ENCODE measurements around the gene RNPS1.

The RNPS1 gene

GRCh38 chr16:2234813-2235170 lies 33.1 kb downstream of the RNPS1 start:
- Histone ChIP-seq H3K4me1 (no peaks in the 10 kb centered on the region), H3K36me3 (peaks cover 54% of the 10 kb centered on the region), H3K4me3 (ENCODE audit: low read depth, low read length) (no peak overlapping the region), H3K9me3 (no peaks in the 10 kb centered on the region), H3K27me3 (no peaks in the 10 kb centered on the region)
- no peak for DNase-seq
- no peak for TF ChIP-seq CTCF (IDR thresholded peaks at IDR 0.05; ENCODE audit: low read depth, low read length)

GRCh38 chr16:2233872-2234812 lies 33.8 kb downstream of the RNPS1 start:
- H3K4me1 ChIP-seq: no peaks in the 10 kb centered on the region
- no peak for DNase-seq
- peaks cover 61% of the 10 kb centered on the region for H3K36me3 ChIP-seq
- no peak for TF ChIP-seq CTCF (IDR thresholded peaks at IDR 0.05; ENCODE audit: low read depth, low read length)
- H3K9me3 ChIP-seq: no peaks in the 10 kb centered on the region
- H3K4me3 ChIP-seq (ENCODE audit: low read depth, low read length): no peak overlapping the region
- H3K27me3 ChIP-seq: no peaks in the 10 kb centered on the region

GRCh38 chr16:2233046-2233775 lies 34.7 kb downstream of the RNPS1 start:
- no peak overlapping the region for H3K4me3 ChIP-seq (ENCODE audit: low read depth, low read length)
- TF ChIP-seq CTCF (IDR thresholded peaks at IDR 0.05; ENCODE audit: low read depth, low read length): no peak
- no peak for DNase-seq
- no peaks in the 10 kb centered on the region for H3K9me3 ChIP-seq
- H3K27me3 ChIP-seq: no peaks in the 10 kb centered on the region
- peaks cover 70% of the 10 kb centered on the region for H3K36me3 ChIP-seq
- H3K4me1 ChIP-seq: no peaks in the 10 kb centered on the region

- Histone ChIP-seq H3K4me3 (ENCODE audit: low read depth, low read length) (no peak overlapping the region), H3K4me1 (no peaks in the 10 kb centered on the region), H3K9me3 (no peaks in the 10 kb centered on the region), H3K36me3 (peaks cover 71% of the 10 kb centered on the region), H3K27me3 (no peaks in the 10 kb centered on the region)
- no peak for TF ChIP-seq CTCF (IDR thresholded peaks at IDR 0.05; ENCODE audit: low read depth, low read length)
- DNase-seq: no peak
Observed at GRCh38 chr16:2232094-2232990, 35.6 kb downstream of the RNPS1 start.

- H3K4me1 ChIP-seq: no peaks in the 10 kb centered on the region
- no peak for DNase-seq
- H3K9me3 ChIP-seq: no peaks in the 10 kb centered on the region
- H3K27me3 ChIP-seq: no peaks in the 10 kb centered on the region
- TF ChIP-seq CTCF (IDR thresholded peaks at IDR 0.05; ENCODE audit: low read depth, low read length): no peak
- no peak overlapping the region for H3K4me3 ChIP-seq (ENCODE audit: low read depth, low read length)
- peaks cover 74% of the 10 kb centered on the region for H3K36me3 ChIP-seq
Observed at GRCh38 chr16:2231016-2231931, 36.7 kb downstream of the RNPS1 start.
